NCI-H1694 (cell line): ENCODE measurements around the gene RHBDF2.

Experiments
- DNase-seq: peaks from one replicate; lab custom pipeline; 2025; lab: John Stamatoyannopoulos, UW

RHBDF2 gene

DNA sequence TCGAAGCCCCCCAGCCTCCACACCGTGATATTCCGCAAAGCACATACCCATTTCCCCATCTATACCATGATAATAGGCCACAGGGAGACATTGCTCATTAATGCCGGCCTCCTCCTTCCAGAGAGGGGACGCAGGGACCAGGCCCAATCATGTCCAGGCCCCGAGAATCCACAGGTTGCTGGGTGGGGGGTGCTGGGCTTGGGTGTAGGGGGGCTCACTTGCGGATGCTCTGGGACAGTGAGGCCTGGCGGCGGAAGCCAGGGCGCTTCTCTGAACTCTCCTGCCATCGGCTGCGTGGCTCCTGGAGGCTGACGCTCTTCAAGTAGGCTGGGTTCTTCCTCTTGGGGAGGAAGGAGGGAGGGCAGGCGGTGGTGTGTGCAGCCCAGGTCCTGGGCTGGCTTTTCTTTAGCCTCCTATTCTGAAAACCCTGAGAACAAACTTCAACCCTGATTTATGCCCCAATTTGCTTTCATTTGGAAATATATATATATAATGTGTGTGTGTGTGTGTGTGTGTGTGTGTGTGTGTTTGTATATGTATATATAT lies 21.6 kb downstream of the RHBDF2 start:
- no peak for DNase-seq

DNA sequence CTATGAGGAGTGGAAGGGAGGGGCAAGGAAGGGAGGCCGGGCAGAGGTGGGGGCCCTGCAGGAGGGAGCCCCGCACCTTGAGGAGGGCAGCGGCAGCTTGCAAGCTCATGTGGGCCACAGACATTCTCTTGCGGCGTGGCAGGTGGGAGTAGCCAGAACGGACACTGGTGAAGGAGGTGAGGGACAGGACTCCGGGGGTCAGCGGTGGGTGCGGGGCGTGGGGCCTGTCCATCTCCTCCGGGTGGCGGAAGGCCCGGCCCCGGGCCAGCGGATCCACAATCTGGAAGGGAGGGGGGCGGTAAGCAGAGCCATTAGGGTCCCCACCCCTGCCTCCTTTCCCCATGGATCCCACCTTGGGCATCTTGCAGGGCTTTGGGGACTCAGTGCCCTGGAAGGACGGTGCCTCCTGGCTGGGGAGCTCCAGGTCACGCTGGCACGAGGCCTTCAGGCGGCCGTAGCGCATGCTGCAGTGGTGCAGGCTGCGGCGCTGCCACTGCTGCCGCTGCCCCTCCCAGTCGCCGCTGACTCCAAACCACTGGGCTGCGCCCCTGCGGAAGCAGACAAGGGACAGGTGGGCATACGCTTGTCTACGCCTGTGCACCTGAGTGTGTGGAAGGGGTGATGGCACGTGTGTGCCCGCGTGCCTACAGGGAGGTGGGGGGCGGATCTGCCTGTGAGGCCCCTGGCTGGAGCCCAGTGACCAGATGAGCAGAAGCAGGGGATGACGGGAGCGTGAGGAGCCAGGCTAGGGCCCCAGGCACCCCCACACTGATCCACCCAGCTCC lies 22.3 kb downstream of the RHBDF2 start:
- DNase-seq = no peak

DNA sequence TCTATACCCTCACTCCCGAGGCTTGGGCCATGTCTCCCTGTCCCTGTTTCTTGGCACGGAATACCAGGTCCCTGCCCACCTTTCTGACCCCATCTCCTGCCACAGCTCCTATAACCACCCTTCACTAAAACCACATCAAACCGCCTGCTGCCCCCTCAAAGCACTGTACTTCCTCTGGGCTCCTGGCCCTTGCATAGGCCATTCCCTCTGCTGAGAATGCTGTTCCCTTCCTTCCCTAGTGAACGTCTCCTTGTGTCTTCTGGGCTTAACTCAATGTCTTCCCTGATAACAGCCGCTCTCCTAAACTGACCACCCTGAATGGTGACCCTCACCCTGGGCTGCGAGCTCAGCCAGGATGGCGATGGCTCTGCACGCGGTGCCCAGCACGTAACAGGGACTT lies 23.1 kb downstream of the RHBDF2 start:
- DNase-seq = no peak

DNA sequence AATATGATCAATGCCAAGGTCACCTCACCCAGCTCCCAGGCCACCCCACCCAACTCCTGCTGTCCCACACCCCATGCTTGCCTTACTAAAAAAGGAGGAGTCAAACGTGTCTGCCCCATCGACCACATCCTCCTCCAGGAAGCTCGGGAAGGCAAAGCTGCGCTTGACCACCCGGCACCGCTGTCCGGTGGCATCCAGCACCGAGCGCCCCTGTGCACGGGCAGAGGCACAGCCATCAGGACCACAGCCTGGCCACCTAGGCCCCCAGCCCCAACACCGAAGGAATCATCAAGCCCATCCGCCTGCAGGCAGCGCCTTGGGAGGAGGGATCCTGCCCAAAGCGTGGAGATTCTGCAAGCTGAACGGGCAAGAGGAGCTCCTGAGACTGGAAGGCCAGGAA lies 23.6 kb downstream of the RHBDF2 start:
- DNase-seq = no peak

DNA sequence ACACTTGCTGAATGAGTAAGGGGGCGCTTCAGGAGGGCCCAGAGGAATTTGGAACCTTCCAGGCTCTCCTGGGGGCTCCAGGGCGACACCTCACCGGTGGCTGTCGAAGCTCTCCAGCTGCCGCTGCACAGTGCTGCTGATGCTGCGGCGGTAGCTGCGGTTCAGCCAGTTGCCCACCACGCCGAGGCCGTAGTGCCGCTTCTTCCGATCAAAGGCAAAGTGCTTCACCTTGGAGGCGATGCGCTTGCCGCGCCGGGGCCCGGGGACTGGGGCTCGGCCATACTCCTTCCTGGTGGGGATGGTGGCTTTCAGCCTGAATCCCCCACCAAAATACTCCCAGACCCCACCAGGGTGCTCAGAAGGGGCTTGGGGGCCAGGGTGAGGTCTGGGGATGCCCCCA lies 24.5 kb downstream of the RHBDF2 start:
- DNase-seq = no peak

DNA sequence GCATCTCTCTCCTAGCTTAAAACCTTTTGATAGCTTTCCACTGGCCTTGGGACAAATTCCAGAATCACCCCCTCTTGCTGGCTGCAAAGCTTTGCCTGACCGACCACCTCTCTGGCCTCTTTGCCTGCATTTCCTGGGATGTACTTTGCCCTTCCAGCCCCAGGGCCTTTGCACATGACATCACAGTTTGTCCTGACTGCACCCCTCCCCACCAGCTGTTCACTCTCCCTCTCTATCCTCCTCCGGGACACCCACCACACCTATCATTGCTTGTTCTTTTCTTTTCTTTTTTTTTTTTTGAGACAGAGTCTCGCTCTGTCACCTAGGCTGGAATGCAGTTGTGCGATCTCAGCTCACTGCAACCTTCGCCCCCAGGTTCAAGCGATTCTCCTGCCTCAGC lies 25.9 kb downstream of the RHBDF2 start:
- DNase-seq = no peak

DNA sequence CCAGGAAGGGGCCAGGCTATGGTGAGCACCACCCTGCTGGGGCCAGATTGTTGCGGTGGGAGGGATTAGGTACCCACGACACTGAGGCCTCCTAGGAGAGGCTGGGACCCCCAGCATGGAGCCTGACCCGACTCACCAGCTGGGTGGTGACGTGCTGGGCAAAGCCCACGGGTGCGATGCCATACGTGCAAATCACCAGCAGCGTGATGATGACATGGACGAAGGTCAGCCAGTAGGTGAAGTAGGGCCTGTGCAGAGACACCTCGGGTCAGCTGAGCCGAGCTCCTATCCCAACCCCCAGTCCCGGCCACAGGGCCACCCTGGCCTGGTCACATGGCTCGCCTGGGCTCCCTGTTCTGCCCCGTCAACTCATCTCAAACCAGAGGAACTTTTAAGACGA lies 26.3 kb downstream of the RHBDF2 start:
- no peak for DNase-seq

DNA sequence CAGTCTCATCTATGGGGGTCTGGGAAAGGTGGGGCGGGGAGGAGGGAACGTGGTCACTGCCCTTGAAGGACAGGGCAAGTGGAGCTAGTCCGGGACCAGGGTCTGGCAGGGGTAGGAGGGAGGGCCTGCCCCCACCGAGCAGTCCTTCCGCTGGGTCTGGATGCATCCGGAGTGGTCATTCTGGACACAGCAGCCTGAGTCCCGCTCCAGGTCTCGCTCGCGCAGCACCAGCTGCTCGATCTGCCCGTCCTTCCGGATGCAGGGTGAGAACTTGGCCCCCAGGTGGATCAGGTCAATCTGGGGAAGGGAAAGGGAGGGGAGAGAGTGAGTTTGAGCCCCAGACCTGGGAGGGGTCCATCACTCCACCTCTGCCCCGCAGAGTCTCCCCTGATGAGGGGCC lies 27.0 kb downstream of the RHBDF2 start:
- DNase-seq = no peak

DNA sequence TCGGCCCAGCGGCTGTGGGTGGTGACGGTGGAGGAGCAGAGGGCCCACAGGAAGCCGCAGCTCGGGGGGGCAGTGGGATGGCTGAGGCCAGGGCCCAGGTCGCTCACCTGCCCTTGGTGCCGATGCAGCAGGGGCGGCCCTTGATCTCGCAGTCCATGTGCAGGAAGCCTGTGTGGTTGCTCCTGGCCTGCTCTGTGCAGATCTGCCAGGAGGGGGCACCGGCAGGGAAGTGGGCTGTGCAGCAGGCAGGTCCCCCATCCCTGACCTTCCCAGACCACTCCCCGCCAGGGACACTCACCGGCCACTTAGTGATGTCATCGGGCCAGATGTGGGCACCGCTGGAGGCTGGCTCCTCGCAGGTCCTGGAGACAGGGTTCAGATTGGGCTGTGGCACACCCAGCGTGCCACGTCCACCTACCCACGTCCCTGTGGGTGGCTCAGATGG lies 27.7 kb downstream of the RHBDF2 start:
- DNase-seq = no peak

DNA sequence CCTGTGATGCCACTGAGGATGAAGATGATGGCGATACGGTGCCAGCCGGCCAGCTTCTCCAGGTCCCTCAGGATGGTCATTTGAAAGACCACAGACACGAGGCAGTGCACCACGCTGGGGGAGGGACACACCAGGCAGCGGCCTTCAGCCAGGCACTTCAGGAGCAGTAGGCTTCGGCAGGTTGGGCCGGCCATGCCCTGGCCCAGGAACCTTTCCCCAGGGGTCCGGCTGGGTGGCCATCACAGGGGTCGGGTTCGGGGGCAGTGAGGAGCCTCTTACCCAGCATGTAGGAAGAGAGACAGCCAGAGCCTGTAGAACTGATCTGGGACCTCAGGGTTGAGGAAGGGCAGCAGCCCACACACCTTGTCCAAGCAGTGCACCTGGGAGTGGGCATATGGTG lies 28.5 kb downstream of the RHBDF2 start:
- DNase-seq = no peak

DNA sequence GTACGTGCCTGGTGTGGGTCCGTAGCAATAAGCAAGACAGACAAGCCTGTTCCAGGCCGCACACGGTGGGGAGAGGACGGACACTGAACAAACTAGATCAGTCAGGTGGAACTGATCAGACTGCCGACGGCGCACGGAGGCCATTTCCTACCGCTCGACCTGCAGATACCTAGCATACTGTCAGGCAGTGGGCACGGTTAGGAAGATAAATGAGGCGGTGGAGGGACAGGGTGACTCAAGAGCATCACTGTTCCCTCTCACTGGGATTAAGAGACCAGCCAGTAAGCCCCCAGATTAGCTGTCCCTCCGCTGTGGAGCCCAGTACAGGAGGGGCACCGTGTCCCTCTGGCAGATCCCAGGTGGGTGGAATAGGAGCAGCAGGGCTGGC lies 29.0 kb downstream of the RHBDF2 start:
- no peak for DNase-seq

DNA sequence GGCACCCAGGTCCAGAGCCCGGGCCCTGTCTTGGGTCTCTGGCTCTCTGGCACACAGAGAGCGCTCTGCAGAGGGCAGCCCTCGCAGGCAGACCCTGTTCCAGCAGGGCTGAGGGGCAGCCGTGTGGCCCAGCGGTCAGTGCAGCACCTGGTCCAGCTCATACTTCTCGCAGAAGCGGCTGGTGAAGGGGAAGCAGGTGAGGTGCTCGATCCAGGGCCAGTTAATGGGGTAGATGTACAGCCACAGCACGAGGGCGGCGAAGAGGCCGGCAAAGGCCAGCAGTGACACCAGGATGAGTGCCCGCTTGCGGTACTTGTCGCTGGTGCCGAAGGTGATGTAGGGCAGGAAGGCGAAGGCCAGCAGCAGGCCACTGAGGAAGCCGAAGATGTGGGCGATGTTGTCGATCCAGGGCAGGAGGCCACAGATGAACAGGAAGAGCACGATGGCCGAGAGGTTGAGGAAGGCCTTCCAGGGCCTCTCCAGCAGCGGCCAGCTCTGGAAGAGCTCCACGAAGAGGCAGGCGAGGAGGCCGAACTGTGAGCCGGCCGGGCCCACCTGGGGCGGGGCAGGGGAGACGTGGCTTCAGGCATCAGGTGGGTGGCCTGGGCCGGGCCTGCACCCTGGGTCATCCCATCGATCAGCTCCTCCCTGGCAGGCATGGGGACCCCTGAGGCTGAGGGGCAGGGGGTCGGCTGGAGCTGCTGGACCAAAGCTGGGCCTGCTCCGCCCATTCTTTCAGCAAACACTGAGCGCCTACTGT lies 29.5 kb downstream of the RHBDF2 start:
- no peak for DNase-seq

DNA sequence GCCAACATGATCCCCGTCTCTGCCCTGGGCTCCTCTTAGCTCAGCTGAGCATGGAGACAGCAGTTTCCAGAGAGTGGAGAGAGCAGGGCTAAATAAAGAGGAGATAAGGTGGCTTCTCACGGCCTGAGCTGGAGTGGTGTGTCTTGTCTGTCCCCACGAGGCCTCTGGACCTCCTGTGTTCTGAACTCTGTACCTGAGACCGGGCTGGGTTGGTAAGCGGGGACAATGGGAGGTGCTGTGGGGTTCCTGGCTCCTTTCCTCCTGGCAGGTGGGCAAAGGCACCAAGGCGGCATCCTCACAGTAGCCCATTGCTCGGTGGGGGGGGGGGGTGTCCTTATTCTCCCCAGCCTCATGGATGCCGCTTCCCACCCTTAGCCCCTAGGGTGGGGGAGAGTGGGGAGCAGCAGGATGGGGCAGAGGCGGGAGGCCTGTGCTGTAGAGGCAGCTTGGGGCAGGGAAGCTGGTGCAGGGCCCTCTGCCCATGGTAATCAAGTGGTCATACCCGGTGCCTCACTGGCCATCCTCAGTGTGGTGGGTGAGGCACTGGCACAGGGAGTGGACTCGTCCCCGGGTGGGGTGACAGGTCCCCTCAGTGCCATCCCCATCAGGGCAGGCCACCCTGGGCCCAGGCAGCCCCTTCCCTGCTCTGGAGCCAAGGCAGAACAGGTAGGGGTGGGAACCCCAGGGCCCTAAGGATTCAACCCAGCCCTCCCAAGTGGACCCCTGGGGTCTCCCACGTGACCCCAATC lies 31.1 kb downstream of the RHBDF2 start:
- no peak for DNase-seq

DNA sequence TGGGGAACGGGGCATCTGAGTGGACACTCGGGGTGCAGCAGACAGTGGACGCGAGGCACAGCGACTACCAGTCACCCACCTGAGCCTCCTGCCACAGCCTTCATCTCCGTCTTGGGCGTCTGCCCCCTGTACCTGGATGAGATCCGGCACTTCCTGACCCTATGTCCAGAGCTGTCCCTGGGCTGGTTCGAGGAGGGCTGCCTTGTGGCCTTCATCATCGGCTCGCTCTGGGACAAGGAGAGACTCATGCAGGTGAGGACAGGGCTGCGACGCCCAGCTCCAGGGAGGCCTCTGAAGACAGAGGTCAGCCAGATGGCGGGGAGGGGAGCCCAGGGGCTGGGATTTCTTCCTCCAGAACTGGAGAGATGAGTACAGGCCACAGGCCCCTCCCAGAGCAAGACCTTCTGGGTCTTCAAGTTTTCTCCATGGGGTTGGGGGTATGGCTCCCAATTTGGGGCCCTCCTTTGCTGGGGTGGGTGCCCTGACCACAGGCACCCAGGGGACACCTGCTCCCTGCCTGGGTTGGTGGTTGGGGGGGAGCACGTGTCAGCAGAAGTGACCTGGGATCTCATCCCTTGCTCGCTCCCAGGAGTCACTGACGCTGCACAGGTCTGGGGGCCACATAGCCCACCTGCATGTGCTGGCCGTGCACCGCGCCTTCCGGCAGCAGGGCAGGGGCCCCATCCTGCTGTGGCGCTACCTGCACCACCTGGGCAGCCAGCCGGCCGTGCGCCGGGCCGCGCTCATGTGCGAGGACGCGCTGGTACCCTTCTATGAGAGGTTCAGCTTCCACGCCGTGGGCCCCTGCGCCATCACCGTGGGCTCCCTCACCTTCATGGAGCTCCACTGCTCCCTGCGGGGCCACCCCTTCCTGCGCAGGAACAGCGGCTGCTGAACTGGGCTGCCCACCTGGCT lies 31.9 kb downstream of the RHBDF2 start:
- no peak for DNase-seq

DNA sequence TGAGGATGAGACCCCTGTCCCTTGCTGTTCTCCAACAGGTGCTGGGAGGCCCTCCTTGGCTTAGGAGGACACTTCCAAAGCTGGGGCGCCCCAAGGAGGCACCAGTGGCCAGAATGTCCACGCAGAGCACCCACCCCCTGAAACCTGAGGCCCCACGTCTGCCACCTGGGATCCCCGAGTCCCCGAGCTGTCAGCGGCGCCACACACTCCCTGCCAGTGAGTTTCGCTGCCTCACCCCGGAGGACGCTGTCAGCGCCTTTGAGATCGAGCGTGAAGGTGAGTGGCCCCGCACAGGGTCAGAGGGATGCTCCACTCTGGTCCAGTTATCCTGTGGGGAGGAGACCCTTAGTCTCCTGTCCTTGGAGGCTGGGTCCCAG lies 32.6 kb downstream of the RHBDF2 start:
- DNase-seq = no peak

DNA sequence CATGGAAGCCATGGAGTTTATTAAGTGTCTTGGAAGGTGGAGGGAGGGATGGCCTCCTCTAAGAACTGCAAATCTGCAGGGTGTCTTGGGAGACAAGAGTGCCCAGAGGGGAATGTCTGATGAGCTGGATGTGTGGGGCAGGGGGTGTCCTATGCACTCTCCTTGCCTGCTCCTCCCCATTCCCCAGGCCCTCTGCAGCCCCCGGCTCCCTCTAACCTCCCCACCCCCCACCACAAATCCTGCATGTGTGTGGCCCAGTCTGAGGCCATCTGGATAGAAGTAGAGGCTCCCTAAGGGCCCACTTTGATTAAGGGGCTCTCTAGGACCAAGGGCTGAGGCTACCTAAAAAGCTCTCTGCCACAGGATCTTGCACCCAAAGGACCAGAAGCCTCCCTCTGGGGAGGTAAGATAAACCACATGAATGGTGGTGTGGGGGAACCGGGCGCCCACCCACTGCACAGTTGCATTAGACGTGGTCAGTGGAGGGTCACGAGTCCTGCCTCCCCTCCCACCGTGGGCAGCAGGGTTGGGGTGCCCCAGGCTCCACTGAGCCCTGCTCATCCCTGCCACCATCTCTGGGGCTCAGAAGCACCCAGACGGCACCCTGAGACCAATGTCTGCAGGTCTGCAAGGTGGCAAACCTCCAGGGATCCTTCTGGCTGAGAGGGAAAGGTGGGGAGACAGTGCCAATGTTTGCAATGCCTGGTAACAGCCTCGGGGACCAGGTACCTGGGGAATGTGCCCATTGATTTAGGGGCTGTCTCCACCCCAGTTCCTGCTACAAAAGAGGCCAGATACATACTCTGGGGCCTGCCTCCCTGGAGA lies 33.2 kb downstream of the RHBDF2 start:
- DNase-seq = no peak

DNA sequence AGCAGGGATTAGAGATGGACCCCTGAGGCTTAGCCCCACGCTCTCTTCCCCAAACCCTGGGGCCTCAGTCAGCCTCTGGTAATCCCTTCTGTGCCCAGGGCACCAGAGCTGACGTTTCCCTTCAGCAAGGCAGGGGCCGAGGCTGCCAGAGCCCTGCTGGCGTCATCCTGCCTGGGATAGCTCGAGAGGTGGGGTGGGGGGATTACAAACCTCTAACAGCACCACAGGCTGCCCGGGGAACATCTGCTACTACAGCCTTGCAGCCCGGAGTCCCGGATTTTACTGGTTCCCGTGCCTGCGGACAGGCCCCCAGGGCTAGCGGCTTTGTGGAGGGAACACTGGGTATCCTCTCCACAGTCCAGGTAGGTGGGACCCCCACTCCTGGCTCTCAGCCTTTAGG lies 33.9 kb downstream of the RHBDF2 start, which contains the start of gene AANAT:
AANAT (plus strand) TSS at position 238 of the 400 bp plus-strand sequence. CDS start 1,144 bp downstream, outside the sequence.
- peak; percentile 74 for DNase-seq

DNA sequence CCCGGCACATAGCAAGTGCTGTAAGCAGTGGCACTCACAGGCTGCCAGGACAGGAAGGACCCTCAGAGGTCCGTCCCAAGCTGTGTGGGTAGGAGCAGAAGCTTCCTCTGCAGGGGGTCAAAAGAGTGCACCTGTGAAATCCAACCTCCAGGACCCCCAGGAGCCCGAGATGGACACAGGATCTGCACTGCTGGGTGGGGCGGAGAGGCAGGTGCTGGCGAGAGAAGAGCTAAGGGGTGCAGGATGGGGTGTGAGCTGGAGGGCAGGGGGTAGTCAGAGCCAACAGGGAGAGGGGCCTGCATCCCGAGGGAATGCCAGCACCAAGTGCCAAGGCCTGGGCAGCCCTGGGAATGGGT lies 34.5 kb downstream of the RHBDF2 start:
- DNase-seq = no peak

DNA sequence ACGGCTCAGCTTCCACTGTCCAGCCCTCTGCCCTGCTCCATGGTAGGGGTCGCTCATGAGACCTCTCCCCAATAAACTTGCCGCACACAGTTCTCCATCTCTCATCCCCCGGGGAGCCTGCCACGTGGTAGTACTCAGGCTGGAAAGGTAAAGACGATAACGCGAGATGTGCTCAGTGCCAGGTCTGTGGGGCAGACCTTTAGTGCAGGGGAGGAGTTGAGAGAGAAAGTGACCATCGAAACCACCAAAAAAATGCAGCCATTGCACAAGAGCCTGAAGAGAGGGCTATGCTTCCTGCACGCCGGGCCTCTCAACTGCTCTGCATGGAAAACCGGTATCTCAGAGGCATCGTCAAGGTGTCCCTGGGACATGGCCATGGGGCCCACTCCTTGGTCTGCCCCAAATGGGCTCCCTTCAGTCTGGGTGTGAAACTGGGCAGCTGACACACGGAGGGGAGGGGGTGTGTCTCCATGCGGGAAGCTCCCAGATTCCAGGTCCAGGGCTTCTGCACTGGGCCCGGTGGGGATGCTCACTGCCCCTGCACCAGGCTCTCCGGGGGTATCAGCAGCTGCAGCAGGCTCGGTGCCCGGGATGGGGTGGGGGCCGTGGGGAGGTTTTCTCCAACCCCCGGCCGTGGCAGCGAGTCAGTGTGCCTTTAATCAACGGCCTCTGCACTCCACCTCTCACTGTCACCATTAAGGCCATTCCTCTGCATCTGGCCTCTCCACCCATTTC lies 38.5 kb downstream of the RHBDF2 start:
- DNase-seq = no peak
